ENCODE results near the gene CDCP2.
"Not testable (repeated sequence)": the region's sequence is repeated elsewhere in the genome, so short reads cannot be mapped to it uniquely, and the experiment has no call there.

Gene CDCP2

GRCh38 chr1:54167422-54168139 is 14.8 kb upstream of the CDCP2 start:
- no peak for DNase-seq

DNA sequence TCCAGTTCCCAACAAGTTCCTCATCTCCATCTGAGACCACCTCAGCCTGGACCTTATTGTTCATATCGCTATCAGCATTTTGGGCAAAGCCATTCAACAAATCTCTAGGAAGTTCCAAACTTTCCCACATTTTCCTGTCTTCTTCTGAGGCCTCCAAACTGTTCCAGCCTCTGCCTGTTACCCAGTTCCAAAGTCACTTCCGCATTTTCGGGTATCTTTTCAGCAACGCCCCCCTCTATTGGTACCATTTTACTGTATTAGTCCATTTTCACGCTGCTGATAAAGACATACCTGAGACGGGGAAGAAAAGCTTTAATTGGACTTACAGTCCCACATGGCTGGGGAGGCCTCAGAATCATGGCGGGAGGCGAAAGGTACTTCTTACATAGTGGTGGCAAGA is 13.6 kb upstream of the CDCP2 start:
- DNase-seq = not testable (repeated sequence)

GRCh38 chr1:54165146-54165545 is 12.3 kb upstream of the CDCP2 start:
- no peak for DNase-seq

DNA sequence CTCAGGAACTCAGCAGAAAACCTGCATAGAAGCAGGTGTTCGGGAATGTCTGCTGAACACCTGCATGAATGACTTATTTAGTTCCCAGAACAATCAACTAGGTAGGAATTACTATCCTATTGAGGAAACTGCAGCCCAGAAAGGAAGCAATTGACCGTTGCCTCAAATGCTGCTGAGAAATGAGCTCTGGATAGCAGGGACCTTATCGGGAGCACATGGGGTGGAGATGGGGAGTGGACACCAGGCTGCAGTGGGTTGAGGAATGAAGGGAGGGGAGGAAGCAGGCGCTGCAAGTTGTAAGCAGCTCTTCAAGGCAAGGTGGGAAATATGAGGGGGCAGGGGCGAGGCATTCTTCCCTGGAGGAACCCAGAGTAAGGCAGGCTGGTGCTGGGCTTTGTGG is 10.8 kb upstream of the CDCP2 start:
- DNase-seq = no peak

DNA sequence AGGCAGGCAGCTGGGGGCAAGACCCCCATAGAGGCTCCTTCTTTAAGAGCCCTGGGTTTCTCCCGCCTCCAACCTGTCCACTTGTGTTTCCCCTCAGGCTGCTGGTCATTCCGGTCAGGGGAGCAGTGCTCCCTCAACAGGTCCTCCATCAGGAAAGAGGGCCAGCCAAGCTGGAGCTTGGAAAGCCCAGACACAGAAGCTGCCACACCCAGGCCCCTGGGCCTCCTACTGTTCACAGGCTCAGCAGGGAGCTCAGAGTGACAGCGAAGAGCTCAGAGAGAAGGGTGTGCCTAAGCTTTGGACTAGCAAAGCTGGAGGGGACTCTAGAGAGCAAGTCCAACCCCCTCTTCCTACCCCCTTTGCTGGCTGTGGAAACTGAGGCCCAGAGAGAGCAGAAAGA is 10.3 kb upstream of the CDCP2 start:
- DNase-seq = no peak

- DNase-seq = no peak
These were observed 8.8 kb upstream of the CDCP2 start for GRCh38 chr1:54161495-54162168.

GRCh38 chr1:54160351-54160750 is 7.6 kb upstream of the CDCP2 start:
- no peak for DNase-seq

DNA sequence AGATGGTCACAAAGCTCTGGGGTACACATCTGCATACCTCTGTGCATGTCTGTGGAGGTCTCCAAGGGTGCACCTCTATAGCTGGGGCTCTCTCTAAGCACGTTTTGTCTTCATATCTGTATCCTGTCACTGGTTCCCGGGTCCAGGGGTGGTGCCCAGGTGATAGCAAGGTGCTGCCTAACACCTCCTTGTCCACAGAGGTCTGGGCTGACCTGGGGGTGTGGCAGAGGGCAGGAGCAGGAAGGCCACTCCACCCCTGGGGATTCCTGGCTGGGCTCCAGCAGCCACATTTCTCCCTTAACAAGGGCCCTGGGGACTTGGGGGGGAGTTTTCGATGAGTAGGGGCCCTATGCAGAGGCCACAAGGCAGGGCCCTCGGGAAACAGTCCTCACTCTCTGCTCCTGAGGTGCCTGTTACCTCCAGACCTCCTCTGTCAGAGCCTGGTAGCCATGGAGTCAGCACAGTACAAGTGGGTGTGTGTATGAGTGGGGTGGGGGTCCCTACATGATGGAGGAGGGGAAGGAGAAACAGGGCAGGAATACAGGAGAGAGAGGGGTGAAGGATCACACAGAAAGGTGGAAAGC is 7.0 kb upstream of the CDCP2 start:
- no peak for DNase-seq

DNA sequence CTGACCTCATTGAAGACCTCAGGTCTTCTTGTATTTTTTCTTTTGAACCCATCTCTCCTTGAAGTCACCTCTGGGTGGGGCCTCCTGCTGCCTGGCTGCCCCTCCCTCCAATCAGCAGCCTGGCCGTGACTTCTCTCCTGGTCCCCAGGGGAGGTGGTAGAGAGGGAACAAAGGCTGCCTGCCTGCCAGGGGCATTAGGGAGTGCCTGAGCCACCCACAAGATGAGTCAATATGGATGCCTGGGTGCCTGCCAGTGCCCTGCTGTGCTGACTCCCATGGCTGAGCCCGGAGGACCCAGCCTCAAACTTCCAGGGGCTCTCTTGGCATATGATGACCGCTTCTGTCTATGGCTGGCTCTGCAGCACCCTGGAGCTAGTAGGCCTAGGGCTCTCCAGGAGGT is 5.3 kb upstream of the CDCP2 start:
- no peak for DNase-seq

DNA sequence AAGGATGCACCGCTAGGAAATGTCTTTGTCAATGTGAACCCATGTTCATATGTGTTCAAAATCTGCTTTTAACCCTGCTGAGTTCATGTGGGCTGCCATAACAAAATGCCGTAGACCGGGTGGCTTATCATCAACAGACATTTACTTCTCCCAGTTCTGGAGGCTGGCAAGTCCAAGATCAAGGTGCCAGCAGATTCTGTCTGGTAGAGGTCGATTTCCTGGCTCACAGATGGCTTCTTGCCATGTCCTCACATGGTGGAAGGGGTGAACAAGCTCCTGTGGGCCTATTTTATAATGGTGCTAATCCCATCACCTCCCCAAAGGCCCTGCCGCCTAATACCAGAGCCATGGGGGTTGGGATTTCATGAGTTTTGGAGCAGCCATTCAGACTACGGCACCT is 4.6 kb upstream of the CDCP2 start:
- no peak for DNase-seq

GRCh38 chr1:54156986-54157385 is 4.2 kb upstream of the CDCP2 start:
- no peak for DNase-seq

DNA sequence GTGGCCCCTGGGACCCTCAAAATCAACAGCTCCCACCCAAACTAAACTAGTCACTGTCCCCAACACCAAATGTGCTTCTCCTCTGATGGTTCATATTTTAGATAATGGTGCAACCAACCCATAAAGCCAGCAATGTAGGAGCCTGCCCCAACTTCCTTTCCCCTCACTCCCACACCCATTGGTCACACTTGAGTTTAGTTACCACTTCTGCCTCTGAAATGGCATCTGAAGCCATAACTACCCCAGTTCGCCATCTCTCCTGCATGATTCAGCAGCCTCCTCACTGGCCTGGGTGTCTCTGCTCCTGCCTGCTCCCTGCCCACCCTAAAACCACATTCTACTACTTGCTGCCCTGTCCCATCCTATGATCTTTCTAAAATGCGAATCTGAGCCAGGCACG is 3.4 kb upstream of the CDCP2 start:
- DNase-seq = no peak

DNA sequence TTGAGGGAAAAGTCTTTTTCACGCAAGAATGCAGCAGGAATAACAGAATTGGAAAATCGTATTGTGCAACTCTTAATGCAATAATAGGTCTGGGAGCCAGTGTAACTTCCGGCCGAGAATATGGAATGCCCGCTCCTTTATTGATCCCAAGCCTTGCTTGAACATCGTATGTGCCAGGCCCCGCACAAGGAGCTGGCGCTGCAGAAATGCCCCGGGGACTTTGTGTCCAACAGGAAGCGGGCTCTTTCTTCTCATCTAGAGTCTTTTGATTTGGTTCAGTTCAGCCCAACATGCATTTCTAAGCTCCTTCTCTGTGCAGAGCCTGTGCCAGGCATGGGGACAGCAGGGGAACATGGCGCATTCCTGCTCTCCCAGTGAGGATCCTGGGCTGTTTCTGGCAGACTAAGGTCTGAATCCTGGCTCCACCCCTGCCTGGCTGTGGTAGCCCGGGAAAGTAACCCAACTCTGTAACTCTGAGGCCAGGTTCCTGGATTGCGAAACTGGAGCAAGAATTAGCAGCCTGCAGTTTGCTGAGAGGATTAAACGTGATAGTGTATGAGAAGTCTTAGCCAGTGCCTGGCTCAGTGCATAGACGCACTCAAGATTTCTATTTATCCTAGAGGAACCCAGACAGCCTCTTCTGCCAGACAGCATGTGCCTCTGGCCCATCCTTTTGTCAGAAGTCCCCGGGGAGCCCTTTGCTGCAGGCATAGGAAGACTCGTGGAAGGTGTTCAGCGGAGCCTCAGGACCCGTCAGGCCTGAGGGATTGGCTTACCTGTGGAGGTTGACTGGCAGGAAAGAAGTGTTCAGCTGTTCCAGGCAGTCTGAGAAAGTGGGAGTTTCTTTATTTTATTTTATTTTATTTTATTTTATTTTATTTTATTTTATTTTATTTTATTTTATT is 987 bp upstream of the CDCP2 start:
- no peak for DNase-seq

GRCh38 chr1:54151013-54151412 is 1.8 kb downstream of the CDCP2 start:
- no peak for DNase-seq

- DNase-seq = no peak
These were observed 3.1 kb downstream of the CDCP2 start for GRCh38 chr1:54149734-54150133.

DNA sequence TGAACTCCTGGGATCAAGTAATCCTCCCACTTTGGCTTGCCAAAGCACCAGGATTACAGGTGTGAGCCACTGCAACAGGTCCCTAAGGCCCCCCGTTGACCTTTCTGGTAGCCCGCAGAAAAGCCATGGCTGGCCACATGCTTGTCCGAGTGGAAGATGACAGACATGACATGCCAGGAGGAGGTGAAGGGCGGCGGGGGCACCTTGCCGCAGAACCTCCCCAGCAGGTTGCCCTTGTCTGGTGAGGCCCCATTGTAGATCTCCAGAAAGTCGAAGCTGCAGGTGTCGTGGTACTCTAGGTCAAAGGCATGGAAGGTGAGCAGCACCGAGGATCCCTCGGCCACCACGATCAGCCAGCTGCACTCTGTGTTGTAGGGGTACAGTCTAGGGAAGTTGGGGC is 8.4 kb downstream of the CDCP2 start:
- DNase-seq = no peak

- no peak for DNase-seq
These were observed 10.5 kb downstream of the CDCP2 start for GRCh38 chr1:54142146-54142900.

DNA sequence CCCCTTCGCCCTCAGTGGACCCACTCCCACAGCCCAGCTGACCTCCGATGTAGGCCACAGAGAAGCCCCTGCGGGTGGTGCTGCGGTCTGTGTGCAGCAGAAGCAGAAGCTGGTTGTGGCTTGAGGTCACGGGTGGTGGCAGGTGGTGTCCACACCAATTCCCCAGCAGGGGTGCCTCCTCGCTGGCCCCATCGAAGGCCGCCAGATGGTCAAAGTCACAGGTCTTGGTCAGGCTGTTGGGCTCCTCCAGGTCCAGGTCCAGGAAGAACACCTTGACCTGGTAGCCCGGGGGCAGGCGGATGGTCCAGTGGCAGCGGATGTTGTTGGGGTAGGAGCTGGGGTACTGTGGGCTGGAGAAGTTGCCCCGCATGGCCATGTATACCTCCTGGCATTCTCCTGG is 13.1 kb downstream of the CDCP2 start:
- DNase-seq = no peak

GRCh38 chr1:54138994-54139393 is 13.8 kb downstream of the CDCP2 start:
- no peak for DNase-seq

- DNase-seq = no peak
These were observed 15.2 kb downstream of the CDCP2 start for GRCh38 chr1:54137534-54138061.

DNA sequence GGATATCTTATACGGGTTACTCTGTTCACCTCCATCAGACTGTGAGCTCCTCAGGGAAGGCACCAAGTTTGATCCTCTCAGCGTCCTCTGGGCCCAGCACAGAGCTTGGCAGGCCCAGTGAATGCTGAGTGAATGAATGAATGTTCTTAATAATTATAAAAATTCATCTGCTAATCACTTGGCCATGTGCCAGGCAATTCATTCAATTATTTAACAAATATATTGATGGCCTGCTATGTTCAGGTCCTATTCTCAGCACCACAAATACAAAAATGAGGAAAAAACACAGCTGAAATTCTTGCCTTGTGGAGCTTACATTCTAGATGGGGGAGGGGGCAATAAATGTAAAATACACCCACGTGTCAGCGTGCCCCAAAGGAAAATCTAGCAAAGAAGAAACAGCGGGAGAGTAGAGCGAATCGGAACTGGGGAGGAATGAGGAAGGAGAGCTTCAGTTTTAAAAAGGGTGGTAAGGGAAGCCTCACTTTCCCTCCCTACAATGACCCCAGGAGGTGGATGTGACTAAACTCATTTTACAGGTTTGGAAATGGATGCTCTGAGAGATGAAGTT is 15.8 kb downstream of the CDCP2 start:
- no peak for DNase-seq
